ENCODE data around the gene EEF1AKMT1. TPM values are rescaled to one million over a fixed set of nuclear protein-coding genes. Genes with fewer than 3 reads are reported as not detected.

Gene EEF1AKMT1
- total RNA-seq, 2 donors from 2014 or later = 7.6 to 8.1 TPM

- no peak for TF ChIP-seq CTCF (conservative IDR thresholded peaks at IDR 0.05)
- H3K9me3 Mint-ChIP-seq = no peaks in the 10 kb centered on the region
- no peak for DNase-seq
- no peak overlapping the region for H3K4me3 ChIP-seq (ENCODE audit: low read length)
- H3K27ac ChIP-seq (ENCODE audit: low read depth, low read length) = no peak overlapping the region
- H3K36me3 ChIP-seq (ENCODE audit: control insufficient read depth, insufficient read depth, low read length) = no peaks in the 10 kb centered on the region
- H3K9me3 ChIP-seq (ENCODE audit: control insufficient read depth, low read length) = no peaks in the 10 kb centered on the region
- H3K36me3 Mint-ChIP-seq (ENCODE audit: low read depth) = no peaks in the 10 kb centered on the region
- H3K4me1 ChIP-seq (ENCODE audit: control insufficient read depth, insufficient read depth, low read length) = no peaks in the 10 kb centered on the region
- peaks cover 14% of the 10 kb centered on the region for H3K27me3 Mint-ChIP-seq (ENCODE audit: insufficient read depth)
- H3K27me3 ChIP-seq (ENCODE audit: control insufficient read depth, insufficient read depth, low read length, poor library complexity, severe bottlenecking) = peaks cover 8% of the 10 kb centered on the region
- H3K9ac ChIP-seq (ENCODE audit: extremely low read depth, low read length, poor library complexity, severe bottlenecking) = no peak overlapping the region
- H3K4me1 Mint-ChIP-seq = no peaks in the 10 kb centered on the region
- no peak overlapping the region for H3K27ac Mint-ChIP-seq
- WGBS, 2 experiments (ENCODE audit: insufficient coverage in 1 of 2, insufficient read length in 1 of 2) = 93 to 94% methylated on average over 3 to 4 of the region's 4 CpGs
- no peak overlapping the region for H3K4me3 Mint-ChIP-seq
Observed at GRCh38 chr13:20696073-20696472, 77.7 kb downstream of the EEF1AKMT1 start.

GRCh38 chr13:20691616-20692015, 82.1 kb downstream of the EEF1AKMT1 start:
- no peaks in the 10 kb centered on the region for H3K27me3 Mint-ChIP-seq (ENCODE audit: insufficient read depth)
- Histone ChIP-seq H3K4me1 (ENCODE audit: control insufficient read depth, insufficient read depth, low read length) (no peaks in the 10 kb centered on the region), H3K27ac (ENCODE audit: low read depth, low read length) (no peak overlapping the region), H3K9me3 (ENCODE audit: control insufficient read depth, low read length) (no peaks in the 10 kb centered on the region), H3K9ac (ENCODE audit: extremely low read depth, low read length, poor library complexity, severe bottlenecking) (no peak overlapping the region), H3K36me3 (ENCODE audit: control insufficient read depth, insufficient read depth, low read length) (no peaks in the 10 kb centered on the region), H3K27me3 (ENCODE audit: control insufficient read depth, insufficient read depth, low read length, poor library complexity, severe bottlenecking) (no peaks in the 10 kb centered on the region), H3K4me3 (ENCODE audit: low read length) (no peak overlapping the region)
- H3K36me3 Mint-ChIP-seq (ENCODE audit: low read depth) = no peaks in the 10 kb centered on the region
- no peak overlapping the region for H3K27ac Mint-ChIP-seq
- DNase-seq = no peak
- H3K4me1 Mint-ChIP-seq = peaks cover 9% of the 10 kb centered on the region
- TF ChIP-seq CTCF (conservative IDR thresholded peaks at IDR 0.05) = no peak
- H3K4me3 Mint-ChIP-seq = no peak overlapping the region
- WGBS, 2 experiments (ENCODE audit: insufficient coverage in 1 of 2, insufficient read length in 1 of 2) = 64 to 100% methylated on average over 1 to 4 of the region's 4 CpGs
- H3K9me3 Mint-ChIP-seq = no peaks in the 10 kb centered on the region

DNA sequence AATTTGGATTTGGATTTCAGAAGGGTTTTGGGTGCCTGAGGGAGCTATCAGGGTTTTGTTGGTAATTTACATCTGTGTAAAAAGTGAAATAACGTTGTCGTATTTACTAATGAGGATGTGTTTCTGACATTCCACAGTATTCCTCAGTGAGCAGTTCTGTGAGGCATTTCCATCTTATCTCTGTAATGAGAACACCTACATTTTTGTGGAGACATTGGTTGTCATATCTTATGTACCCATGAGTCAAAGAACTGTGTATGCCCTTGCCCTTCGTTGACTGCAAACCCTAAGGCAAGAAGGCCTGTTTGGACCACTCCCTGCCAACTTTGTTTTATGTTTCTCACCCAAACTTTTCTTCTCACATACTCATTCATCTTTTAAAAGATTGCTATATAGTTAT, 84.5 kb downstream of the EEF1AKMT1 start:
- H3K27ac ChIP-seq (ENCODE audit: low read depth, low read length) = no peak overlapping the region
- no peaks in the 10 kb centered on the region for H3K27me3 Mint-ChIP-seq (ENCODE audit: insufficient read depth)
- no peaks in the 10 kb centered on the region for H3K4me1 ChIP-seq (ENCODE audit: control insufficient read depth, insufficient read depth, low read length)
- H3K36me3 Mint-ChIP-seq (ENCODE audit: low read depth) = no peaks in the 10 kb centered on the region
- no peaks in the 10 kb centered on the region for H3K9me3 Mint-ChIP-seq
- no peak overlapping the region for H3K27ac Mint-ChIP-seq
- peaks cover 16% of the 10 kb centered on the region for H3K4me1 Mint-ChIP-seq
- H3K27me3 ChIP-seq (ENCODE audit: control insufficient read depth, insufficient read depth, low read length, poor library complexity, severe bottlenecking) = no peaks in the 10 kb centered on the region
- no peak for DNase-seq
- WGBS, 2 experiments (ENCODE audit: insufficient coverage in 1 of 2, insufficient read length in 1 of 2) = 95 to 100% methylated on average over 2 to 3 of the region's 3 CpGs
- TF ChIP-seq CTCF (conservative IDR thresholded peaks at IDR 0.05) = no peak
- no peaks in the 10 kb centered on the region for H3K36me3 ChIP-seq (ENCODE audit: control insufficient read depth, insufficient read depth, low read length)
- no peaks in the 10 kb centered on the region for H3K9me3 ChIP-seq (ENCODE audit: control insufficient read depth, low read length)
- no peak overlapping the region for H3K9ac ChIP-seq (ENCODE audit: extremely low read depth, low read length, poor library complexity, severe bottlenecking)
- no peak overlapping the region for H3K4me3 ChIP-seq (ENCODE audit: low read length)
- no peak overlapping the region for H3K4me3 Mint-ChIP-seq
